B cell (primary cell): ENCODE data around the gene TMEM80. TPM values are rescaled to one million over a fixed set of nuclear protein-coding genes. Genes with fewer than 3 reads are reported as not detected.

ENCODE experiments used
- ATAC-seq: fragments of 200-7000 bp; cut with Tn5 transposase; one replicate; pipeline ENCODE4 v1.10.0; 2021; ENCODE audit warnings: low read depth, mild to moderate bottlenecking, moderate number of reproducible peaks, moderate library complexity
- CTCF ChIA-PET: fragments of 350-600 bp; sonication (Branson Sonifier 250); formaldehyde crosslinking; loops from one replicate; lab custom pipeline; 2021; ENCODE audit warnings: antibody characterized with exemption, inconsistent platforms; lab: Charles Lee
- POLR2A ChIA-PET: fragments of 350-600 bp; sonication (Branson Sonifier 250); formaldehyde crosslinking; loops from one replicate; lab custom pipeline; 2021; ENCODE audit warnings: antibody characterized with exemption; lab: Charles Lee
- DNase-seq: peaks from one replicate; pipeline ENCODE4 v3.0.0; 2013
- H2AFZ ChIP-seq: 2 replicates; pipeline ENCODE4 v1.6.1; 2012; ENCODE audit warnings: mild to moderate bottlenecking, low read depth, low read length; ENCODE audit not compliant: insufficient read depth, poor library complexity, severe bottlenecking
- H3K27ac ChIP-seq, 2 donors: 1 replicate in 1 of 2; 2 replicates in 1 of 2; pipeline ENCODE4 v1.5.1; 2012 to 2013; ENCODE audit warnings: low read length in 2 of 2, mild to moderate bottlenecking in 2 of 2, moderate library complexity in 1 of 2
- H3K27me3 ChIP-seq, 4 experiments: fragments of 200-600 bp in 1 of 4; sonication (generic) in 1 of 4; replicated peaks in 1 of 4; 1 replicate in 2 of 4; 2 replicates in 2 of 4; pipeline versions ENCODE4 v1.6.1 to v1.7.0; 2013 to 2016; ENCODE audit warnings: low read length in 3 of 4, mild to moderate bottlenecking in 2 of 4, mixed read lengths in 1 of 4, moderate library complexity in 1 of 4; ENCODE audit not compliant: insufficient read depth in 4 of 4, control insufficient read depth in 3 of 4; ENCODE audit errors: control extremely low read depth in 1 of 4
- H3K36me3 ChIP-seq, 2 experiments: replicated peaks in 1 of 2; 1 replicate in 1 of 2; 2 replicates in 1 of 2; pipeline versions ENCODE4 v1.6.1 to v1.7.1; 2013; ENCODE audit warnings: low read length in 1 of 2; ENCODE audit not compliant: insufficient read depth in 2 of 2, control insufficient read depth in 1 of 2; ENCODE audit errors: control extremely low read depth in 1 of 2, extremely low read depth in 1 of 2
- H3K4me1 ChIP-seq, 2 donors: fragments of 200-600 bp in 1 of 2; sonication (generic) in 1 of 2; 1 replicate in 1 of 2; 2 replicates in 1 of 2; pipeline versions ENCODE4 v1.5.1 to v1.6.1; 2013 to 2017; ENCODE audit warnings: low read length in 2 of 2; ENCODE audit not compliant: control insufficient read depth in 2 of 2, insufficient read depth in 2 of 2
- H3K4me2 ChIP-seq: replicated peaks from 2 replicates; pipeline ENCODE3; 2012; ENCODE audit warnings: mild to moderate bottlenecking, low read depth, low read length; ENCODE audit not compliant: poor library complexity, severe bottlenecking
- H3K4me3 ChIP-seq, 5 experiments: fragments of 200-600 bp in 1 of 5; sonication (generic) in 1 of 5; 1 replicate in 3 of 5; 2 replicates in 2 of 5; pipeline versions ENCODE4 v1.5.1 to v1.7.0; 2011 to 2016; ENCODE audit warnings: low read length in 4 of 5, mild to moderate bottlenecking in 4 of 5, low read depth in 2 of 5, control low read depth in 1 of 5, moderate library complexity in 1 of 5; ENCODE audit not compliant: insufficient read depth in 1 of 5; ENCODE audit errors: control extremely low read depth in 1 of 5, extremely low read depth in 1 of 5
- H3K79me2 ChIP-seq: fragments of 200-600 bp; sonication (generic); one replicate; pipeline ENCODE4 v1.6.0; 2016; ENCODE audit warnings: low read length; ENCODE audit not compliant: control insufficient read depth, insufficient read depth
- H3K9ac ChIP-seq: fragments of 200-600 bp; sonication (generic); 2 replicates; pipeline ENCODE4 v1.6.1; 2017; ENCODE audit warnings: mild to moderate bottlenecking, low read length, moderate library complexity
- H3K9me3 ChIP-seq, 3 donors: one replicate each; pipeline versions ENCODE4 v1.6.1 to v1.7.1; 2013; ENCODE audit warnings: low read length in 2 of 3; ENCODE audit not compliant: control insufficient read depth in 2 of 3, insufficient read depth in 1 of 3; ENCODE audit errors: control extremely low read depth in 1 of 3
- H4K20me1 ChIP-seq: 2 replicates; pipeline ENCODE4 v1.6.0; 2012; ENCODE audit warnings: mild to moderate bottlenecking, low read length; ENCODE audit not compliant: insufficient read depth, control insufficient read depth, poor library complexity, severe bottlenecking
- H3K27ac Mint-ChIP-seq: one replicate; pipeline ENCODE4 v1.8.0; 2021; ENCODE audit warnings: mixed read lengths
- H3K27me3 Mint-ChIP-seq: one replicate; pipeline ENCODE4 v1.8.0; 2021; ENCODE audit warnings: mixed read lengths
- H3K4me1 Mint-ChIP-seq: one replicate; pipeline ENCODE4 v1.8.0; 2021; ENCODE audit warnings: mixed read lengths
- H3K4me3 Mint-ChIP-seq: one replicate; pipeline ENCODE4 v1.8.0; 2021; ENCODE audit warnings: mixed read lengths
- H3K9me3 Mint-ChIP-seq: one replicate; pipeline ENCODE4 v1.8.0; 2022; ENCODE audit warnings: mixed read lengths; ENCODE audit not compliant: insufficient read depth
- CTCF ChIP-seq: fragments of 200-600 bp; IDR thresholded peaks from one replicate; pipeline ENCODE4 v1.8.0; 2022; ENCODE audit warnings: antibody characterized with exemption, mild to moderate bottlenecking
- EZH2 ChIP-seq: IDR thresholded peaks from 2 replicates; pipeline ENCODE4 v1.6.1; 2012; ENCODE audit warnings: borderline replicate concordance, low read depth, mild to moderate bottlenecking, moderate library complexity, low read length; ENCODE audit not compliant: insufficient read depth, poor library complexity, severe bottlenecking
- WGBS: methylation state at CpG from one replicate; pipeline ENCODE4 v1.1.5; 2013; ENCODE audit warnings: missing lambda C conversion rate; ENCODE audit not compliant: insufficient coverage; 5-methylcytosine and 5-hydroxymethylcytosine counted together
- intact Hi-C: fragments of 100-400 bp; cut with micrococcal nuclease; formaldehyde crosslinking; loops from one replicate; pipeline ENCODE4 v1.10.0; 2022
- polyA plus RNA-seq: library from polyadenylated mRNA; depleted of rRNA; stranded (reverse); fragments of >200 nt; gene quantifications from 2 replicates; pipeline ENCODE4 v1.2.3, GENCODE V29; 2012
- total RNA-seq, 2 donors: library from RNA; stranded (reverse); fragments of 120-200 nt in 1 of 2; gene quantifications; 1 replicate in 1 of 2; 2 replicates in 1 of 2; pipeline versions ENCODE4 v1.2.3 to v1.2.4, GENCODE V29; 2013 to 2022

Gene TMEM80
- total and polyA plus RNA-seq, 2 donors (not counting 1 experiment from before 2014, with no cell fraction given) = 72.5 to 84.1 TPM

- Histone ChIP-seq H3K9ac (no peak overlapping the region), H3K27me3 (no peaks in the 10 kb centered on the region), H3K79me2 (peaks cover 46% of the 10 kb centered on the region), H3K4me3 (no peak overlapping the region), H3K36me3 (peaks cover 0 to 19% of the 10 kb centered on the region in 2 experiments), H2AFZ (no peak overlapping the region), H3K4me2 (peak overlapping the region; percentile 6), H3K9me3 (no peaks in the 10 kb centered on the region), H3K27ac (no peak overlapping the region), H3K4me1 (peaks cover 22 to 23% of the 10 kb centered on the region in 2 donors), H4K20me1 (peaks cover 40% of the 10 kb centered on the region)
- intact Hi-C loops = no loop called here
- no peak for TF ChIP-seq CTCF
- no peak for TF ChIP-seq EZH2
- ATAC-seq = no peak
- Mint-ChIP-seq H3K4me3 (peak overlapping the region; percentile 10), H3K9me3 (no peaks in the 10 kb centered on the region), H3K27me3 (no peaks in the 10 kb centered on the region), H3K4me1 (peaks cover 34% of the 10 kb centered on the region), H3K27ac (no peak overlapping the region)
- CTCF ChIA-PET = interaction anchor here (0.7 to 1.7 kb wide), 2 partner anchors 29 to 30 kb away, joined by 4 read pairs; no protein-coding TSS in a partner anchor
- POLR2A ChIA-PET = interaction anchor here (6.1 kb wide), 1 partner anchor 31 kb away, joined by 105 read pairs; no protein-coding TSS in a partner anchor
- DNase-seq = no peak
- WGBS = 99% methylated on average over 15 of the region's 18 CpGs
Observed at GRCh38 chr11:691710-692590, 3.7 kb upstream of the TMEM80 start.
